WTC11 (cell line): Measurements from ENCODE around the gene FUNDC1. TPM values are rescaled to one million over a fixed set of nuclear protein-coding genes. Genes with fewer than 3 reads are reported as not detected.

Experiments
- ATAC-seq: fragments of 200-7000 bp; cut with Tn5 transposase; 2 replicates; pipeline ENCODE4 v1.10.0; 2021; ENCODE audit warnings: mild to moderate bottlenecking, moderate library complexity
- CTCF ChIA-PET: fragments of 300-600 bp; sonication (Branson Sonifier 250); formaldehyde crosslinking; loops from one replicate; lab custom pipeline; 2021; ENCODE audit warnings: antibody characterized with exemption; lab: Charles Lee
- POLR2A ChIA-PET: fragments of 350-600 bp; sonication (Branson Sonifier 250); formaldehyde crosslinking; loops from one replicate; lab custom pipeline; 2021; ENCODE audit warnings: antibody characterized with exemption; lab: Charles Lee
- DNase-seq: peaks from one replicate; pipeline ENCODE4 v3.0.0; 2021; ENCODE audit warnings: low spot score
- H3K27ac Mint-ChIP-seq: 2 replicates; pipeline ENCODE4 v1.8.0; 2021; ENCODE audit warnings: mixed read lengths
- H3K27me3 Mint-ChIP-seq: 2 replicates; pipeline ENCODE4 v1.8.0; 2021; ENCODE audit warnings: low read depth, mild to moderate bottlenecking, moderate library complexity, mixed read lengths
- H3K36me3 Mint-ChIP-seq: 2 replicates; pipeline ENCODE4 v1.8.0; 2021; ENCODE audit warnings: mixed read lengths
- H3K4me1 Mint-ChIP-seq: 2 replicates; pipeline ENCODE4 v1.8.0; 2022; ENCODE audit warnings: mixed read lengths
- H3K4me3 Mint-ChIP-seq: 2 replicates; pipeline ENCODE4 v1.8.0; 2021; ENCODE audit warnings: mild to moderate bottlenecking, moderate library complexity, mixed read lengths
- H3K9me3 Mint-ChIP-seq: 2 replicates; pipeline ENCODE4 v1.8.0; 2021; ENCODE audit warnings: mixed read lengths
- ELF4 ChIP-seq: sonication (generic); formaldehyde crosslinking; IDR thresholded peaks from 2 replicates; pipeline ENCODE4 v1.8.1; 2022; ENCODE audit warnings: low read depth, mild to moderate bottlenecking, moderate library complexity, missing genetic modification reagents
- IRF2 ChIP-seq: sonication (generic); formaldehyde crosslinking; IDR thresholded peaks from 2 replicates; pipeline ENCODE4 v1.8.0; 2022; ENCODE audit warnings: low read depth, missing genetic modification reagents, borderline replicate concordance
- SOX15 ChIP-seq: fragments of 250-450 bp; sonication (Bioruptor Pico); IDR thresholded peaks from 2 replicates; pipeline ENCODE4 v1.9.0; 2021; ENCODE audit warnings: mild to moderate bottlenecking
- SP1 ChIP-seq: sonication (generic); formaldehyde crosslinking; conservative IDR thresholded peaks from 2 replicates; pipeline ENCODE4 v1.8.1; 2022; ENCODE audit warnings: missing genetic modification reagents
- total RNA-seq: library from RNA; stranded (reverse); gene quantifications from 3 replicates; pipeline ENCODE4 v1.2.3, GENCODE V29; 2021
- TF ChIP-seq, protein P1 (sequence below): sonication (generic); formaldehyde crosslinking; IDR thresholded peaks from 2 replicates; pipeline ENCODE4 v1.8.0; 2023; ENCODE audit warnings: mild to moderate bottlenecking, missing genetic modification reagents
- TF ChIP-seq, protein P2 (sequence below): fragments of 250-450 bp; sonication (Bioruptor Pico); IDR thresholded peaks from 2 replicates; pipeline ENCODE4 v1.9.0; 2021; ENCODE audit warnings: mild to moderate bottlenecking
- TF ChIP-seq, protein P3 (sequence below): sonication (generic); formaldehyde crosslinking; IDR thresholded peaks from 2 replicates; pipeline ENCODE4 v1.8.1; 2023; ENCODE audit warnings: mild to moderate bottlenecking, missing genetic modification reagents, borderline replicate concordance
- TF ChIP-seq, protein P4 (sequence below): fragments of 250-450 bp; sonication (Bioruptor Pico); IDR thresholded peaks from 2 replicates; pipeline ENCODE4 v1.9.0; 2021; ENCODE audit warnings: mild to moderate bottlenecking, borderline replicate concordance
- TF ChIP-seq, protein P5 (sequence below): sonication (generic); formaldehyde crosslinking; IDR thresholded peaks from 2 replicates; pipeline ENCODE4 v1.8.1; 2023; ENCODE audit warnings: mild to moderate bottlenecking, moderate library complexity, missing genetic modification reagents
- TF ChIP-seq, protein P6 (sequence below): sonication (generic); formaldehyde crosslinking; IDR thresholded peaks from 2 replicates; pipeline ENCODE4 v1.8.0; 2023; ENCODE audit warnings: missing genetic modification reagents
- TF ChIP-seq, protein P7 (sequence below): fragments of 250-450 bp; sonication (Bioruptor Pico); IDR thresholded peaks from 2 replicates; pipeline ENCODE4 v2.1.2; 2022; ENCODE audit warnings: mild to moderate bottlenecking, moderate library complexity

Gene FUNDC1
- total RNA-seq, 1 experiment from 2014 or later: 20.7 TPM

DNA sequence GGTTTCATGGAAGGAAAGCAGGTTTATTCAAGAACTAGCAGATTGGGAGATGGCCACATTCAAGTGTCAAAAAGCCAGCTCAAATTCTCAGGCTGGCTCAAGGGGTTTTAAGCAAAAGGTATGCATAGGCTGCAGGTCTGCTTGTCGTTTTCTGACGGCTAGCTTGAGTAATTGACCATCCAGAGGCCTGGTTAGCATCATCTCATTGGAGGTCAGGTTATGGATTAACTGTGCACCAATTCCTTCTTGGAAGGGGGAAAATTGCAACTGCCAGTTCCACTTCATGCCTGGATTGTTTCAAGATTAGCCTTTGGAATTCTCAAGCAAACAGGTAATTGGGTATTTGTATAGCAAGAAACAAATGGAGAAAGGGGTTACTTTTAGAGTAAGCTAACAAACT, 62.1 kb downstream of the FUNDC1 start (continued):
- TF ChIP-seq, protein P1, sequence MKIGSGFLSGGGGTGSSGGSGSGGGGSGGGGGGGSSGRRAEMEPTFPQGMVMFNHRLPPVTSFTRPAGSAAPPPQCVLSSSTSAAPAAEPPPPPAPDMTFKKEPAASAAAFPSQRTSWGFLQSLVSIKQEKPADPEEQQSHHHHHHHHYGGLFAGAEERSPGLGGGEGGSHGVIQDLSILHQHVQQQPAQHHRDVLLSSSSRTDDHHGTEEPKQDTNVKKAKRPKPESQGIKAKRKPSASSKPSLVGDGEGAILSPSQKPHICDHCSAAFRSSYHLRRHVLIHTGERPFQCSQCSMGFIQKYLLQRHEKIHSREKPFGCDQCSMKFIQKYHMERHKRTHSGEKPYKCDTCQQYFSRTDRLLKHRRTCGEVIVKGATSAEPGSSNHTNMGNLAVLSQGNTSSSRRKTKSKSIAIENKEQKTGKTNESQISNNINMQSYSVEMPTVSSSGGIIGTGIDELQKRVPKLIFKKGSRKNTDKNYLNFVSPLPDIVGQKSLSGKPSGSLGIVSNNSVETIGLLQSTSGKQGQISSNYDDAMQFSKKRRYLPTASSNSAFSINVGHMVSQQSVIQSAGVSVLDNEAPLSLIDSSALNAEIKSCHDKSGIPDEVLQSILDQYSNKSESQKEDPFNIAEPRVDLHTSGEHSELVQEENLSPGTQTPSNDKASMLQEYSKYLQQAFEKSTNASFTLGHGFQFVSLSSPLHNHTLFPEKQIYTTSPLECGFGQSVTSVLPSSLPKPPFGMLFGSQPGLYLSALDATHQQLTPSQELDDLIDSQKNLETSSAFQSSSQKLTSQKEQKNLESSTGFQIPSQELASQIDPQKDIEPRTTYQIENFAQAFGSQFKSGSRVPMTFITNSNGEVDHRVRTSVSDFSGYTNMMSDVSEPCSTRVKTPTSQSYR (CRISPR knock-in tag): no peak
- TF ChIP-seq, protein P2, sequence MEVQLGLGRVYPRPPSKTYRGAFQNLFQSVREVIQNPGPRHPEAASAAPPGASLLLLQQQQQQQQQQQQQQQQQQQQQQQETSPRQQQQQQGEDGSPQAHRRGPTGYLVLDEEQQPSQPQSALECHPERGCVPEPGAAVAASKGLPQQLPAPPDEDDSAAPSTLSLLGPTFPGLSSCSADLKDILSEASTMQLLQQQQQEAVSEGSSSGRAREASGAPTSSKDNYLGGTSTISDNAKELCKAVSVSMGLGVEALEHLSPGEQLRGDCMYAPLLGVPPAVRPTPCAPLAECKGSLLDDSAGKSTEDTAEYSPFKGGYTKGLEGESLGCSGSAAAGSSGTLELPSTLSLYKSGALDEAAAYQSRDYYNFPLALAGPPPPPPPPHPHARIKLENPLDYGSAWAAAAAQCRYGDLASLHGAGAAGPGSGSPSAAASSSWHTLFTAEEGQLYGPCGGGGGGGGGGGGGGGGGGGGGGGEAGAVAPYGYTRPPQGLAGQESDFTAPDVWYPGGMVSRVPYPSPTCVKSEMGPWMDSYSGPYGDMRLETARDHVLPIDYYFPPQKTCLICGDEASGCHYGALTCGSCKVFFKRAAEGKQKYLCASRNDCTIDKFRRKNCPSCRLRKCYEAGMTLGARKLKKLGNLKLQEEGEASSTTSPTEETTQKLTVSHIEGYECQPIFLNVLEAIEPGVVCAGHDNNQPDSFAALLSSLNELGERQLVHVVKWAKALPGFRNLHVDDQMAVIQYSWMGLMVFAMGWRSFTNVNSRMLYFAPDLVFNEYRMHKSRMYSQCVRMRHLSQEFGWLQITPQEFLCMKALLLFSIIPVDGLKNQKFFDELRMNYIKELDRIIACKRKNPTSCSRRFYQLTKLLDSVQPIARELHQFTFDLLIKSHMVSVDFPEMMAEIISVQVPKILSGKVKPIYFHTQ: no peak
- TF ChIP-seq, protein P3, sequence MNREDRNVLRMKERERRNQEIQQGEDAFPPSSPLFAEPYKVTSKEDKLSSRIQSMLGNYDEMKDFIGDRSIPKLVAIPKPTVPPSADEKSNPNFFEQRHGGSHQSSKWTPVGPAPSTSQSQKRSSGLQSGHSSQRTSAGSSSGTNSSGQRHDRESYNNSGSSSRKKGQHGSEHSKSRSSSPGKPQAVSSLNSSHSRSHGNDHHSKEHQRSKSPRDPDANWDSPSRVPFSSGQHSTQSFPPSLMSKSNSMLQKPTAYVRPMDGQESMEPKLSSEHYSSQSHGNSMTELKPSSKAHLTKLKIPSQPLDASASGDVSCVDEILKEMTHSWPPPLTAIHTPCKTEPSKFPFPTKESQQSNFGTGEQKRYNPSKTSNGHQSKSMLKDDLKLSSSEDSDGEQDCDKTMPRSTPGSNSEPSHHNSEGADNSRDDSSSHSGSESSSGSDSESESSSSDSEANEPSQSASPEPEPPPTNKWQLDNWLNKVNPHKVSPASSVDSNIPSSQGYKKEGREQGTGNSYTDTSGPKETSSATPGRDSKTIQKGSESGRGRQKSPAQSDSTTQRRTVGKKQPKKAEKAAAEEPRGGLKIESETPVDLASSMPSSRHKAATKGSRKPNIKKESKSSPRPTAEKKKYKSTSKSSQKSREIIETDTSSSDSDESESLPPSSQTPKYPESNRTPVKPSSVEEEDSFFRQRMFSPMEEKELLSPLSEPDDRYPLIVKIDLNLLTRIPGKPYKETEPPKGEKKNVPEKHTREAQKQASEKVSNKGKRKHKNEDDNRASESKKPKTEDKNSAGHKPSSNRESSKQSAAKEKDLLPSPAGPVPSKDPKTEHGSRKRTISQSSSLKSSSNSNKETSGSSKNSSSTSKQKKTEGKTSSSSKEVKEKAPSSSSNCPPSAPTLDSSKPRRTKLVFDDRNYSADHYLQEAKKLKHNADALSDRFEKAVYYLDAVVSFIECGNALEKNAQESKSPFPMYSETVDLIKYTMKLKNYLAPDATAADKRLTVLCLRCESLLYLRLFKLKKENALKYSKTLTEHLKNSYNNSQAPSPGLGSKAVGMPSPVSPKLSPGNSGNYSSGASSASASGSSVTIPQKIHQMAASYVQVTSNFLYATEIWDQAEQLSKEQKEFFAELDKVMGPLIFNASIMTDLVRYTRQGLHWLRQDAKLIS (CRISPR knock-in tag): no peak
- TF ChIP-seq, protein P4, sequence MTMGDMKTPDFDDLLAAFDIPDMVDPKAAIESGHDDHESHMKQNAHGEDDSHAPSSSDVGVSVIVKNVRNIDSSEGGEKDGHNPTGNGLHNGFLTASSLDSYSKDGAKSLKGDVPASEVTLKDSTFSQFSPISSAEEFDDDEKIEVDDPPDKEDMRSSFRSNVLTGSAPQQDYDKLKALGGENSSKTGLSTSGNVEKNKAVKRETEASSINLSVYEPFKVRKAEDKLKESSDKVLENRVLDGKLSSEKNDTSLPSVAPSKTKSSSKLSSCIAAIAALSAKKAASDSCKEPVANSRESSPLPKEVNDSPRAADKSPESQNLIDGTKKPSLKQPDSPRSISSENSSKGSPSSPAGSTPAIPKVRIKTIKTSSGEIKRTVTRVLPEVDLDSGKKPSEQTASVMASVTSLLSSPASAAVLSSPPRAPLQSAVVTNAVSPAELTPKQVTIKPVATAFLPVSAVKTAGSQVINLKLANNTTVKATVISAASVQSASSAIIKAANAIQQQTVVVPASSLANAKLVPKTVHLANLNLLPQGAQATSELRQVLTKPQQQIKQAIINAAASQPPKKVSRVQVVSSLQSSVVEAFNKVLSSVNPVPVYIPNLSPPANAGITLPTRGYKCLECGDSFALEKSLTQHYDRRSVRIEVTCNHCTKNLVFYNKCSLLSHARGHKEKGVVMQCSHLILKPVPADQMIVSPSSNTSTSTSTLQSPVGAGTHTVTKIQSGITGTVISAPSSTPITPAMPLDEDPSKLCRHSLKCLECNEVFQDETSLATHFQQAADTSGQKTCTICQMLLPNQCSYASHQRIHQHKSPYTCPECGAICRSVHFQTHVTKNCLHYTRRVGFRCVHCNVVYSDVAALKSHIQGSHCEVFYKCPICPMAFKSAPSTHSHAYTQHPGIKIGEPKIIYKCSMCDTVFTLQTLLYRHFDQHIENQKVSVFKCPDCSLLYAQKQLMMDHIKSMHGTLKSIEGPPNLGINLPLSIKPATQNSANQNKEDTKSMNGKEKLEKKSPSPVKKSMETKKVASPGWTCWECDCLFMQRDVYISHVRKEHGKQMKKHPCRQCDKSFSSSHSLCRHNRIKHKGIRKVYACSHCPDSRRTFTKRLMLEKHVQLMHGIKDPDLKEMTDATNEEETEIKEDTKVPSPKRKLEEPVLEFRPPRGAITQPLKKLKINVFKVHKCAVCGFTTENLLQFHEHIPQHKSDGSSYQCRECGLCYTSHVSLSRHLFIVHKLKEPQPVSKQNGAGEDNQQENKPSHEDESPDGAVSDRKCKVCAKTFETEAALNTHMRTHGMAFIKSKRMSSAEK (CRISPR knock-in tag): no peak
- TF ChIP-seq, protein P5, sequence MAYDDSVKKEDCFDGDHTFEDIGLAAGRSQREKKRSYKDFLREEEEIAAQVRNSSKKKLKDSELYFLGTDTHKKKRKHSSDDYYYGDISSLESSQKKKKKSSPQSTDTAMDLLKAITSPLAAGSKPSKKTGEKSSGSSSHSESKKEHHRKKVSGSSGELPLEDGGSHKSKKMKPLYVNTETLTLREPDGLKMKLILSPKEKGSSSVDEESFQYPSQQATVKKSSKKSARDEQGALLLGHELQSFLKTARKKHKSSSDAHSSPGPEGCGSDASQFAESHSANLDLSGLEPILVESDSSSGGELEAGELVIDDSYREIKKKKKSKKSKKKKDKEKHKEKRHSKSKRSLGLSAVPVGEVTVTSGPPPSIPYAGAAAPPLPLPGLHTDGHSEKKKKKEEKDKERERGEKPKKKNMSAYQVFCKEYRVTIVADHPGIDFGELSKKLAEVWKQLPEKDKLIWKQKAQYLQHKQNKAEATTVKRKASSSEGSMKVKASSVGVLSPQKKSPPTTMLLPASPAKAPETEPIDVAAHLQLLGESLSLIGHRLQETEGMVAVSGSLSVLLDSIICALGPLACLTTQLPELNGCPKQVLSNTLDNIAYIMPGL (CRISPR knock-in tag): no peak
- TF ChIP-seq, protein P6, sequence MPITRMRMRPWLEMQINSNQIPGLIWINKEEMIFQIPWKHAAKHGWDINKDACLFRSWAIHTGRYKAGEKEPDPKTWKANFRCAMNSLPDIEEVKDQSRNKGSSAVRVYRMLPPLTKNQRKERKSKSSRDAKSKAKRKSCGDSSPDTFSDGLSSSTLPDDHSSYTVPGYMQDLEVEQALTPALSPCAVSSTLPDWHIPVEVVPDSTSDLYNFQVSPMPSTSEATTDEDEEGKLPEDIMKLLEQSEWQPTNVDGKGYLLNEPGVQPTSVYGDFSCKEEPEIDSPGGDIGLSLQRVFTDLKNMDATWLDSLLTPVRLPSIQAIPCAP (CRISPR knock-in tag): no peak

DNA sequence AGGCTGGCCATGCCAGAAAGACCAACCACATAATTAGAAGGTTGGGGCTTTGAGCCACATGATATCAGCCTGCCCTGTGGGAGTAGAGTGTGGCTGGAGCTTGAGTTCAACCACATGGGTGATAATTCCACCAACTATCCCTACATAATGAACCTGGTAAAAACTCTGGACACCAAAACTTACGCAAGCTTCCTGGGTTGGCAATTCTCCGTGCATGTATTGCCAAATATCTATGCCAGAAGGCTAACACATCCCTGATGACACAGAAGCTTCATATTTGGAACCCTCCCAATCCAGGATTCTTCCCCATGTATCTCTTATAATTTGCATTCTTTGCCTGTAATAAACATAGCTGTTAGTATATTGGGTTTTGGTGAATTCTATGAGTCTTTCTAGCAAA, 68.2 kb downstream of the FUNDC1 start:
- CTCF ChIA-PET: no interaction called here

More for the DNA sequence above, 68.2 kb downstream of the FUNDC1 start:
- H3K36me3 Mint-ChIP-seq: no peaks in the 10 kb centered on the region
- no peak overlapping the region for H3K4me3 Mint-ChIP-seq
- ATAC-seq (no peak), DNase-seq (no peak)
- H3K27ac Mint-ChIP-seq: no peak overlapping the region
- POLR2A ChIA-PET: no interaction called here
- H3K27me3 Mint-ChIP-seq: no peaks in the 10 kb centered on the region
- TF ChIP-seq, protein P7, sequence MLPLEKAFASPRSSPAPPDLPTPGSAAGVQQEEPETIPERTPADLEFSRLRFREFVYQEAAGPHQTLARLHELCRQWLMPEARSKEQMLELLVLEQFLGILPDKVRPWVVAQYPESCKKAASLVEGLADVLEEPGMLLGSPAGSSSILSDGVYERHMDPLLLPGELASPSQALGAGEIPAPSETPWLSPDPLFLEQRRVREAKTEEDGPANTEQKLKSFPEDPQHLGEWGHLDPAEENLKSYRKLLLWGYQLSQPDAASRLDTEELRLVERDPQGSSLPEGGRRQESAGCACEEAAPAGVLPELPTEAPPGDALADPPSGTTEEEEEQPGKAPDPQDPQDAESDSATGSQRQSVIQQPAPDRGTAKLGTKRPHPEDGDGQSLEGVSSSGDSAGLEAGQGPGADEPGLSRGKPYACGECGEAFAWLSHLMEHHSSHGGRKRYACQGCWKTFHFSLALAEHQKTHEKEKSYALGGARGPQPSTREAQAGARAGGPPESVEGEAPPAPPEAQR (CRISPR knock-in tag): no peak
- TF ChIP-seq SP1 (CRISPR knock-in tag) (no peak), ELF4 (no peak), SOX15 (CRISPR knock-in tag) (no peak), IRF2 (CRISPR knock-in tag) (no peak)
- peaks cover 8% of the 10 kb centered on the region for H3K4me1 Mint-ChIP-seq
- H3K9me3 Mint-ChIP-seq: no peaks in the 10 kb centered on the region
